Skeletal muscle tissue (tissue), 4 donors: ENCODE data around the gene ADCY2. TPM values are rescaled to one million over a fixed set of nuclear protein-coding genes. Genes with fewer than 3 reads are reported as not detected.

Source experiments
- H3K27ac ChIP-seq: one replicate; pipeline ENCODE4 v1.7.0; 2013; ENCODE audit warnings: mild to moderate bottlenecking, low read depth, low read length, inconsistent platforms
- H3K27me3 ChIP-seq, 3 donors: one replicate each; pipeline ENCODE4 v1.7.0; 2013; ENCODE audit warnings: low read length in 3 of 3; ENCODE audit not compliant: control insufficient read depth in 3 of 3, insufficient read depth in 3 of 3
- H3K36me3 ChIP-seq, 3 donors: one replicate each; pipeline ENCODE4 v1.7.0; 2013; ENCODE audit warnings: low read length in 3 of 3; ENCODE audit not compliant: control insufficient read depth in 3 of 3, insufficient read depth in 3 of 3
- H3K4me1 ChIP-seq, 3 donors: one replicate each; pipeline ENCODE4 v1.7.0; 2013; ENCODE audit warnings: low read length in 3 of 3, mild to moderate bottlenecking in 3 of 3; ENCODE audit not compliant: control insufficient read depth in 3 of 3, insufficient read depth in 3 of 3
- H3K4me3 ChIP-seq, 3 donors: one replicate each; pipeline ENCODE4 v1.7.0; 2013; ENCODE audit warnings: low read length in 3 of 3
- H3K9ac ChIP-seq, 3 donors: one replicate each; pipeline ENCODE4 v1.7.0; 2013; ENCODE audit warnings: low read length in 3 of 3, mild to moderate bottlenecking in 3 of 3, moderate library complexity in 2 of 3, low read depth in 1 of 3
- H3K9me3 ChIP-seq, 3 donors: one replicate each; pipeline ENCODE4 v1.7.0; 2013; ENCODE audit warnings: low read length in 3 of 3; ENCODE audit not compliant: control insufficient read depth in 3 of 3
- total RNA-seq: library from RNA; depleted of rRNA; stranded (reverse); fragments of >200 nt; gene quantifications from one replicate; pipeline ENCODE4 v1.2.3, GENCODE V29; 2014
- donor health status: Osteomylitis.

Gene ADCY2
- total RNA-seq, 1 donor from 2014 or later = 27.7 TPM

GRCh38 chr5:7705736-7706135, 309.8 kb downstream of the ADCY2 start:
- H3K36me3 ChIP-seq = peaks cover 12 to 18% (median 13%) of the 10 kb centered on the region in 3 donors
- H3K9me3 ChIP-seq = no peaks in the 10 kb centered on the region
- peaks cover 0 to 7% (median 5%) of the 10 kb centered on the region in 3 donors for H3K4me1 ChIP-seq
- no peaks in the 10 kb centered on the region for H3K27me3 ChIP-seq
- no peak overlapping the region for H3K4me3 ChIP-seq
- no peak overlapping the region for H3K27ac ChIP-seq
- H3K9ac ChIP-seq = no peak overlapping the region

- Histone ChIP-seq H3K27ac (no peak overlapping the region), H3K27me3 (no peaks in the 10 kb centered on the region), H3K9me3 (no peaks in the 10 kb centered on the region), H3K9ac (no peak overlapping the region), H3K36me3 (peaks cover 12 to 20% (median 13%) of the 10 kb centered on the region in 3 donors), H3K4me1 (peaks cover 0 to 7% (median 5%) of the 10 kb centered on the region in 3 donors), H3K4me3 (no peak overlapping the region)
Observed at GRCh38 chr5:7706256-7706655, 310.3 kb downstream of the ADCY2 start.

- Histone ChIP-seq H3K36me3 (peaks cover 17 to 31% (median 18%) of the 10 kb centered on the region in 3 donors), H3K27me3 (no peaks in the 10 kb centered on the region), H3K9me3 (no peaks in the 10 kb centered on the region), H3K4me3 (no peak overlapping the region), H3K4me1 (no peaks in the 10 kb centered on the region), H3K27ac (no peak overlapping the region), H3K9ac (no peak overlapping the region)
Observed at GRCh38 chr5:7714119-7714518, 318.2 kb downstream of the ADCY2 start.

DNA sequence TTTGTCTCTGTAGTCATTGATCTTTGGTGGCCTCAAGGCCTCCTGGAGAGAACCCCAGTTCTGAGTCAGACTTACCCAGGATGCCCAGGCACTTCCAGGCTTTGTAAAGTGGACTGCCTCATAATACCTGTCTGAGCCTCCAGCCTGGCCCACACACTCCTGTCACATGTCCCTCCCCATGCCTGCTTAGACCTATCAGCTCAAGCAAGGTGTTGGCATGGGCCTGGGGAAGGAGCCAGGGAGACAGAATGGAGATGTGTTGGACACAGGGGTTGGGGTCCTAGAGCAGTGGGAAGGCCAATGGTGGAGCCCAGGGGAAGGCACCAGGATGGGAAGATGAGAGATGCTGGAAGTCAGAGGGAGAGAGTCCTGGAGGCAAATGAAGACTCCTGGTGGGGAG, 318.8 kb downstream of the ADCY2 start:
- Histone ChIP-seq H3K9ac (no peak overlapping the region), H3K4me3 (no peak overlapping the region), H3K27ac (no peak overlapping the region), H3K27me3 (no peaks in the 10 kb centered on the region), H3K9me3 (no peaks in the 10 kb centered on the region), H3K36me3 (peaks cover 13 to 25% (median 17%) of the 10 kb centered on the region in 3 donors), H3K4me1 (no peaks in the 10 kb centered on the region)

DNA sequence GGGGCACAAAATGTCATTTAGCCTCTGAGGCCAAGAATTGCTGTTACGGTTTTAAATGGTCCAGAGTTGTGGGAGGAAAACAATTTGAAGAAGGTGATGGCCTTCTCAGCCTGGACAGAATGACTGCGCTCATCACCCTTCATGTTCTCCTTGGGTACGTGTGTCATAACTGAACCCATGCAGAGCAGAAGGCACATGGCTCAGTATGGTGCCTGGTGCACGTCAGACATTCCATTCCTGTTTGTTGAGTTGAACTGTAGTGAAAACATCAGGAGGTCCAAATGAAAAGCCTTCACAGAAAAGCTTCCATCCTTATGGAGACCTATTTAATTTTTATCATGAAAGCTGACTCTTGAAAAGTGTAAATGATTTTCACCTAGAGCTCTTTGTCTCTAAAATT, 321.8 kb downstream of the ADCY2 start:
- no peak overlapping the region for H3K4me3 ChIP-seq
- H3K4me1 ChIP-seq = no peaks in the 10 kb centered on the region
- no peaks in the 10 kb centered on the region for H3K27me3 ChIP-seq

GRCh38 chr5:7728076-7728475, 332.1 kb downstream of the ADCY2 start:
- no peaks in the 10 kb centered on the region for H3K27me3 ChIP-seq
- no peak overlapping the region for H3K27ac ChIP-seq
- H3K9ac ChIP-seq = no peak overlapping the region
- no peaks in the 10 kb centered on the region for H3K4me1 ChIP-seq
- H3K9me3 ChIP-seq = no peaks in the 10 kb centered on the region
- peaks cover 0 to 4% (median 4%) of the 10 kb centered on the region in 3 donors for H3K36me3 ChIP-seq
- no peak overlapping the region for H3K4me3 ChIP-seq

More for the DNA sequence above, 321.8 kb downstream of the ADCY2 start:
- Histone ChIP-seq H3K9ac (no peak overlapping the region), H3K36me3 (peaks cover 14 to 26% (median 16%) of the 10 kb centered on the region in 3 donors), H3K9me3 (no peaks in the 10 kb centered on the region), H3K27ac (no peak overlapping the region)

GRCh38 chr5:7741415-7742065, 345.6 kb downstream of the ADCY2 start:
- H3K4me1 ChIP-seq = no peaks in the 10 kb centered on the region
- H3K9ac ChIP-seq = no peak overlapping the region
- no peak overlapping the region for H3K4me3 ChIP-seq
- H3K27ac ChIP-seq = no peak overlapping the region
- H3K36me3 ChIP-seq = peaks cover 0 to 4% (median 2%) of the 10 kb centered on the region in 3 donors
- H3K9me3 ChIP-seq = no peaks in the 10 kb centered on the region
- no peaks in the 10 kb centered on the region for H3K27me3 ChIP-seq

DNA sequence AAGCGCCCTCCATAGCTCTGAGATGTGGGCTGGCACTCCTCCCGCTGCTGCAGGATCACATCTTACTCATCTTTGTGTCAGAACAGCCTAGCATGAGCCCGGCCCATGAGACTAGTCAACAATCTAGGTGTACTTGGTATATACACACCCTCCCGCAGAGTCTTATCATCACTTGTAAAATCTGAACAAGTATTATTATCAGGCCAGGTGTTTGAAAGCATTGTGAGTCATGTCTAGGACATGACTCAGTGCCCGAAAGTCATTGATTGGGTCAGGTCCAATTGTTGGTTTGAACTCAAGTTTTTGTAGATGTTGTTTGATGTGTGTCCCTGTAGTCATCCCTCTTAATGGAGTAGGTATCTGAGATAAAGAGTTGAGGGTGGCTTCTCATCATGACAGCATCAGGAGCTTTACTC, 346.3 kb downstream of the ADCY2 start:
- no peak overlapping the region for H3K27ac ChIP-seq
- H3K36me3 ChIP-seq = peaks cover 0 to 4% (median 2%) of the 10 kb centered on the region in 3 donors
- H3K9me3 ChIP-seq = no peaks in the 10 kb centered on the region

DNA sequence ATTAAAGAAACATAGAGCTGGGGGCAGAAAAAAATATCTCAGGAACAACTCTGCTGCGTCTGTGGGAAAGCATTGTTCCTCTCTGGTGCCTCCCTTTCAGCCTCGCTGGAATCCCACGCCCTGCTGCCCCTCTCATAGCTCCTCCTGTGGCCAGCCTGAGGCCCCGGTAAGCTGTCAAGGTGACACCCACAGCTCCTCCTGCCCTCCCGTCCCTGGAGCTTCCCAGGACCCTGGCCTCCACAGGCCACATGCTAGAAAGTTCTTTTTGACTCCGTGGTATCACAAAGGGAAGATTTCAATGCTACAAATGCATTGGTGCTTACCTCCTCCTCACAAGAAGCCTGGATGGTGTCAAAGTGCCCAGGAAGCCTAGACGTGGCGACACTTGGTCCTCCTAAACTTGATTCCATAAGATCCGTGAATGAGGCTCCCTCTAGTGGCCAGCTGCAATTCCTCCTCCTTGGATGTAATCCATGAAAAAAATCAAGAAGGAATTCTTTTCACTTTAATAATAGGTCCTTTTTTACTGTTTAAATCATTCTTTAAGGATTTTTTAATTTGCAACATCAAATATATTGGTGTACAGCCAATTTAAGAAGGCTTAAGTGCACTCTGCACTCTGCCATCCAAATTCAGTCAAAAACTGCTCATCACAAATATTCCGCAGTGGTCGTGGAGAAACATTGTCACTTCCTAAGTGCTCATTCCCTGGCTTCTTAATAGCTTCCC, 350.1 kb downstream of the ADCY2 start:
- no peak overlapping the region for H3K4me3 ChIP-seq
- no peak overlapping the region for H3K9ac ChIP-seq
- no peaks in the 10 kb centered on the region for H3K27me3 ChIP-seq
- peaks cover 0 to 5% (median 2%) of the 10 kb centered on the region in 3 donors for H3K4me1 ChIP-seq
- peaks cover 2 to 4% (median 2%) of the 10 kb centered on the region in 3 donors for H3K36me3 ChIP-seq
- H3K27ac ChIP-seq = no peak overlapping the region
- H3K9me3 ChIP-seq = no peaks in the 10 kb centered on the region

More for the DNA sequence above, 346.3 kb downstream of the ADCY2 start:
- Histone ChIP-seq H3K4me3 (no peak overlapping the region), H3K27me3 (no peaks in the 10 kb centered on the region), H3K9ac (no peak overlapping the region), H3K4me1 (no peaks in the 10 kb centered on the region)

DNA sequence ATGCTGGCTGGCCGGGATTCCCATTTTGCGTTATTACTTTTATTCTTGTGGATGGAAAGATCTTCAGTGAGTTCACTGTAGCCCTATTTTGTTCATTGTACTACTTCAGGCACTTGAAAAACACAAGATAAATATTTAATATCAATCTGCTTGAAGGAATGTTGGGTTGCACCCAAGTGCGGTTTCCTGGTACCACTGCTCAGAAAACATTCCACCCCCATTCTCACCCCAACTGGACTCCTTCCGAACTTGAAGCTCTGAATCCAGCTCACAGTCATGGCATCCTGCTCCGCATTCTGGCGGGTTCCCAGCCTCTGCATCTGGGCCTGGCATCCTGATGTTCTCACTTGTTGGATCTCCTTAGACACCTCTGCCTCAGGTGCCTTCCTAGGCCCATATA, 351.8 kb downstream of the ADCY2 start:
- no peak overlapping the region for H3K9ac ChIP-seq
- peaks cover 0 to 2% (median 2%) of the 10 kb centered on the region in 3 donors for H3K36me3 ChIP-seq
- H3K4me1 ChIP-seq = peaks cover 0 to 5% (median 2%) of the 10 kb centered on the region in 3 donors
- H3K9me3 ChIP-seq = no peaks in the 10 kb centered on the region
- H3K27ac ChIP-seq = no peak overlapping the region
- no peak overlapping the region for H3K4me3 ChIP-seq
- no peaks in the 10 kb centered on the region for H3K27me3 ChIP-seq
